Esophagus squamous epithelium (tissue), 4 donors: Measurements from ENCODE around the gene ATAD3A.

ENCODE experiments used
- POLR2A ChIP-seq, 4 donors: fragments of 450-650 bp; IDR thresholded peaks; one replicate each; pipeline ENCODE4 v1.6.1; 2017; ENCODE audit warnings: antibody characterized with exemption in 4 of 4, mild to moderate bottlenecking in 4 of 4, moderate library complexity in 3 of 4
- TF ChIP-seq, protein P1 (sequence below), 6 experiments: fragments of 450-650 bp in 4 of 6; fragments of 200-600 bp in 2 of 6; sonication (generic) in 2 of 6; IDR thresholded peaks; one replicate each; pipeline ENCODE4 v1.5.1; 2016 to 2019; ENCODE audit warnings: antibody characterized with exemption in 6 of 6, mild to moderate bottlenecking in 4 of 6, moderate library complexity in 4 of 6

DNA sequence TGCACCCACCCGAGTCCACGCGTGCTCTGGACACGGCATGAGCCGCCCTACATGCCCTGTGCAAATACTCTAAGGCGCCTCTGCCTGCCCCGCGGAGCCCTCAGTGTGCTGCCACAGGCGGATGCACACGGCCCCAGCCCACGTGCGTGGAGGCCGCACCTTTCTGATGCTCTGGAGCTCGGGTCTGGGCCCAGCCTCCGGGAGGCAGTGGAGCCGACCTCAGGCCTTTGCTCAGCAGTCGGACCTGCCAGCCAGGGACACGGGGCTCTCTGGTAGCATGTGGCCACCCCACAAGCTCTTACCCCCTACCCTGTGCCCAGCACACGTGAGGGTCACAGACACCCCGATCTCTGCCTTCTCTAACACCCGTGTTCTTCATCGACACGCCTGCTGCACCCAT is 26.4 kb downstream of the ATAD3A start:
- TF ChIP-seq, protein P1, sequence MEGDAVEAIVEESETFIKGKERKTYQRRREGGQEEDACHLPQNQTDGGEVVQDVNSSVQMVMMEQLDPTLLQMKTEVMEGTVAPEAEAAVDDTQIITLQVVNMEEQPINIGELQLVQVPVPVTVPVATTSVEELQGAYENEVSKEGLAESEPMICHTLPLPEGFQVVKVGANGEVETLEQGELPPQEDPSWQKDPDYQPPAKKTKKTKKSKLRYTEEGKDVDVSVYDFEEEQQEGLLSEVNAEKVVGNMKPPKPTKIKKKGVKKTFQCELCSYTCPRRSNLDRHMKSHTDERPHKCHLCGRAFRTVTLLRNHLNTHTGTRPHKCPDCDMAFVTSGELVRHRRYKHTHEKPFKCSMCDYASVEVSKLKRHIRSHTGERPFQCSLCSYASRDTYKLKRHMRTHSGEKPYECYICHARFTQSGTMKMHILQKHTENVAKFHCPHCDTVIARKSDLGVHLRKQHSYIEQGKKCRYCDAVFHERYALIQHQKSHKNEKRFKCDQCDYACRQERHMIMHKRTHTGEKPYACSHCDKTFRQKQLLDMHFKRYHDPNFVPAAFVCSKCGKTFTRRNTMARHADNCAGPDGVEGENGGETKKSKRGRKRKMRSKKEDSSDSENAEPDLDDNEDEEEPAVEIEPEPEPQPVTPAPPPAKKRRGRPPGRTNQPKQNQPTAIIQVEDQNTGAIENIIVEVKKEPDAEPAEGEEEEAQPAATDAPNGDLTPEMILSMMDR (IDR thresholded peaks at IDR 0.05): no peak
- TF ChIP-seq POLR2A (IDR thresholded peaks at IDR 0.05): no peak
